OCI-LY1 (cell line): ENCODE measurements around the gene ADAMTS17.

Source experiments
- H2AFZ ChIP-seq: fragments of 200-600 bp; sonication (generic), shearing (Covaris generic); 2 replicates; pipeline ENCODE4 v1.6.0; 2014; ENCODE audit warnings: antibody characterized with exemption, mild to moderate bottlenecking, low read length
- H3F3A ChIP-seq: fragments of 200-600 bp; sonication (generic), shearing (Covaris generic); 2 replicates; pipeline ENCODE4 v1.6.0; 2014; ENCODE audit warnings: mild to moderate bottlenecking, antibody characterized with exemption, low read length, moderate library complexity; ENCODE audit not compliant: insufficient read depth
- H3K27ac ChIP-seq: fragments of 200-600 bp; sonication (generic); 2 replicates; pipeline ENCODE4 v1.5.1; 2014; ENCODE audit warnings: low read length, mixed run types, mild to moderate bottlenecking, low read depth; ENCODE audit not compliant: poor library complexity, severe bottlenecking
- H3K27me3 ChIP-seq: fragments of 200-600 bp; sonication (generic); 2 replicates; pipeline ENCODE4 v1.6.0; 2014; ENCODE audit warnings: antibody characterized with exemption, mild to moderate bottlenecking, low read length, moderate library complexity; ENCODE audit not compliant: insufficient read depth
- H3K36me3 ChIP-seq: fragments of 200-600 bp; sonication (generic); 2 replicates; pipeline ENCODE4 v1.6.1; 2014; ENCODE audit warnings: mild to moderate bottlenecking, antibody characterized with exemption, low read length, moderate library complexity, mixed read lengths; ENCODE audit not compliant: insufficient read depth
- H3K4me1 ChIP-seq: fragments of 200-600 bp; sonication (generic); 2 replicates; pipeline ENCODE4 v1.5.1; 2014; ENCODE audit warnings: mild to moderate bottlenecking, low read length, moderate library complexity; ENCODE audit not compliant: insufficient read depth, severe bottlenecking
- H3K4me2 ChIP-seq: fragments of 200-600 bp; sonication (generic), shearing (Covaris generic); 2 replicates; pipeline ENCODE4 v1.6.1; 2014; ENCODE audit warnings: low read length
- H3K4me3 ChIP-seq: fragments of 200-600 bp; sonication (generic); 2 replicates; pipeline ENCODE4 v1.5.1; 2014; ENCODE audit warnings: low read length, low read depth, mild to moderate bottlenecking, mixed read lengths; ENCODE audit not compliant: poor library complexity, severe bottlenecking
- H3K79me2 ChIP-seq: fragments of 200-600 bp; shearing (Covaris generic); 2 replicates; pipeline ENCODE4 v1.6.1; 2016; ENCODE audit warnings: mixed run types, low read length, mixed read lengths; ENCODE audit not compliant: insufficient read depth
- H3K9ac ChIP-seq: fragments of 200-600 bp; sonication (generic), shearing (Covaris generic); 2 replicates; pipeline ENCODE4 v1.6.1; 2014; ENCODE audit warnings: mild to moderate bottlenecking, low read length, mixed read lengths
- H3K9me2 ChIP-seq: fragments of 200-600 bp; sonication (generic), shearing (Covaris generic); 2 replicates; pipeline ENCODE4 v1.6.1; 2014; ENCODE audit warnings: low read depth, mild to moderate bottlenecking, low read length, mixed read lengths
- H3K9me3 ChIP-seq: fragments of 200-600 bp; shearing (Covaris generic); 2 replicates; pipeline ENCODE4 v1.6.1; 2014; ENCODE audit warnings: low read length, mixed read lengths
- H4K20me1 ChIP-seq: fragments of 200-600 bp; sonication (generic), shearing (Covaris generic); 2 replicates; pipeline ENCODE4 v1.6.0; 2016; ENCODE audit warnings: mild to moderate bottlenecking, low read length; ENCODE audit not compliant: insufficient read depth
- CTCF ChIP-seq: fragments of 200-600 bp; sonication (generic), shearing (Covaris generic); IDR thresholded peaks from 2 replicates; pipeline ENCODE4 v1.5.1; 2017; ENCODE audit warnings: mild to moderate bottlenecking, antibody characterized with exemption, low read length, moderate library complexity, mixed read lengths
- EZH2 ChIP-seq: fragments of 200-600 bp; sonication (generic), shearing (Covaris generic); IDR thresholded peaks from 2 replicates; pipeline ENCODE4 v1.8.0; 2017; ENCODE audit warnings: borderline replicate concordance, mixed run types, mild to moderate bottlenecking, antibody characterized with exemption, low read length, moderate library complexity, mixed read lengths

The ADAMTS17 gene

GRCh38 chr15:99957642-99958013 lies 384.1 kb downstream of the ADAMTS17 start:
- no peaks in the 10 kb centered on the region for H3K36me3 ChIP-seq
- H3F3A ChIP-seq, result no peaks in the 10 kb centered on the region
- H3K9me2 ChIP-seq, result no peaks in the 10 kb centered on the region
- no peaks in the 10 kb centered on the region for H4K20me1 ChIP-seq
- no peak overlapping the region for H2AFZ ChIP-seq
- H3K27ac ChIP-seq, result no peak overlapping the region
- H3K27me3 ChIP-seq, result no peaks in the 10 kb centered on the region
- no peak for TF ChIP-seq EZH2
- TF ChIP-seq CTCF, result no peak
- H3K4me1 ChIP-seq, result no peaks in the 10 kb centered on the region
- H3K4me2 ChIP-seq, result no peak overlapping the region
- no peak overlapping the region for H3K4me3 ChIP-seq
- no peaks in the 10 kb centered on the region for H3K9me3 ChIP-seq
- H3K79me2 ChIP-seq, result no peaks in the 10 kb centered on the region
- H3K9ac ChIP-seq, result no peak overlapping the region

GRCh38 chr15:99956820-99957641 lies 384.7 kb downstream of the ADAMTS17 start:
- no peak overlapping the region for H3K4me2 ChIP-seq
- no peak overlapping the region for H3K9ac ChIP-seq
- no peaks in the 10 kb centered on the region for H4K20me1 ChIP-seq
- no peaks in the 10 kb centered on the region for H3K9me2 ChIP-seq
- no peak overlapping the region for H3K27ac ChIP-seq
- H3K27me3 ChIP-seq, result no peaks in the 10 kb centered on the region
- no peaks in the 10 kb centered on the region for H3K36me3 ChIP-seq
- H3K9me3 ChIP-seq, result no peaks in the 10 kb centered on the region
- H2AFZ ChIP-seq, result no peak overlapping the region
- H3K4me1 ChIP-seq, result no peaks in the 10 kb centered on the region
- no peaks in the 10 kb centered on the region for H3K79me2 ChIP-seq
- H3K4me3 ChIP-seq, result no peak overlapping the region
- no peaks in the 10 kb centered on the region for H3F3A ChIP-seq
- TF ChIP-seq CTCF (no peak), EZH2 (no peak)

DNA sequence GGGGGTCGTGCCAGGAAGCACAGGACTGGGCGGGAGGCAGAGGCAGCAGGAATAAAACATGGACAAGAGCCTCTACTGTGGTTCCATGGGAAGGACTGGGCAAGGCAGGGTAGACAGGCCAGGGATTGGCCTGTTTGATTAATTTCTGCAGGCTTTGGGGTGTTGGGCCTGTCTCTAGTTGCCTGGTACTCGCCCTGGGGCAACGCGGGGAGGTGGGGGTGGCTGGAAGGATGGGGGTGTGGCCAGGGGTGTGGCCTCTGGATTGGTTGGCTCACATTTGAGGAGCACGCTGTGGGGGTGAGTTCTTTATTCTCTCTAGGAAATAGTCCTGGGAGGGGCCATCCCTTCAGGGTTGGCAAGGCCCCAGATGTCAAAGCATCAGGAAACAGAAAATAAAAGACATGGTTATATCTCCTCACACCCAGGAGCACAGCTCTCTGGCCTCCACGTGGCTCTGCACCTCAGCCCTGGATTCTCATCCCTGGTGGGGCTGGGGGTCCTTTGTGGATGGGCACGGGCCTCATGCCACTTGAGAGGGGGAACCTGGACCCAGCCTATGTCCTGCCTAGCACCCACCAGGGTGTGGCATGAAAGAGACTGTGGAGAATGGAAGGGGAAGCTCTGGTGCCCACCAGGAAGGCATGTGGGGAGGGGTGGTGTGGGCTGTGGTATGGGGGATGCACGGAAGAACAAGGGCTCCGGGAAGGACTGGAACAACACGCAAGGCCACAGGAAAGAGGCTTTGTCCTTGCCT lies 385.6 kb downstream of the ADAMTS17 start:
- H3K4me2 ChIP-seq, result no peak overlapping the region

More for the DNA sequence above, 385.6 kb downstream of the ADAMTS17 start:
- Histone ChIP-seq H3K4me3 (no peak overlapping the region), H4K20me1 (no peaks in the 10 kb centered on the region), H3K9ac (no peak overlapping the region), H3K9me3 (no peaks in the 10 kb centered on the region), H3K27me3 (no peaks in the 10 kb centered on the region), H2AFZ (no peak overlapping the region), H3F3A (no peaks in the 10 kb centered on the region), H3K4me1 (no peaks in the 10 kb centered on the region), H3K36me3 (no peaks in the 10 kb centered on the region), H3K27ac (no peak overlapping the region), H3K79me2 (no peaks in the 10 kb centered on the region), H3K9me2 (no peaks in the 10 kb centered on the region)
- TF ChIP-seq EZH2, result no peak
- no peak for TF ChIP-seq CTCF
